AG10803 (cell line): ENCODE results near the gene C1S.
A peak's percentile ranks its signal among the peaks of the same experiment; 100 is the strongest.

Source experiments
- DNase-seq: peaks from one replicate; pipeline ENCODE4 v3.0.0; 2010; ENCODE audit warnings: low read depth
- H3K4me3 ChIP-seq: 2 replicates; pipeline ENCODE4 v1.5.1; 2011; ENCODE audit warnings: mild to moderate bottlenecking, low read length, control low read depth
- CTCF ChIP-seq: conservative IDR thresholded peaks from 2 replicates; pipeline ENCODE4 v1.5.1; 2011; ENCODE audit warnings: mild to moderate bottlenecking, low read length, control low read depth, inconsistent platforms

The C1S gene

DNA sequence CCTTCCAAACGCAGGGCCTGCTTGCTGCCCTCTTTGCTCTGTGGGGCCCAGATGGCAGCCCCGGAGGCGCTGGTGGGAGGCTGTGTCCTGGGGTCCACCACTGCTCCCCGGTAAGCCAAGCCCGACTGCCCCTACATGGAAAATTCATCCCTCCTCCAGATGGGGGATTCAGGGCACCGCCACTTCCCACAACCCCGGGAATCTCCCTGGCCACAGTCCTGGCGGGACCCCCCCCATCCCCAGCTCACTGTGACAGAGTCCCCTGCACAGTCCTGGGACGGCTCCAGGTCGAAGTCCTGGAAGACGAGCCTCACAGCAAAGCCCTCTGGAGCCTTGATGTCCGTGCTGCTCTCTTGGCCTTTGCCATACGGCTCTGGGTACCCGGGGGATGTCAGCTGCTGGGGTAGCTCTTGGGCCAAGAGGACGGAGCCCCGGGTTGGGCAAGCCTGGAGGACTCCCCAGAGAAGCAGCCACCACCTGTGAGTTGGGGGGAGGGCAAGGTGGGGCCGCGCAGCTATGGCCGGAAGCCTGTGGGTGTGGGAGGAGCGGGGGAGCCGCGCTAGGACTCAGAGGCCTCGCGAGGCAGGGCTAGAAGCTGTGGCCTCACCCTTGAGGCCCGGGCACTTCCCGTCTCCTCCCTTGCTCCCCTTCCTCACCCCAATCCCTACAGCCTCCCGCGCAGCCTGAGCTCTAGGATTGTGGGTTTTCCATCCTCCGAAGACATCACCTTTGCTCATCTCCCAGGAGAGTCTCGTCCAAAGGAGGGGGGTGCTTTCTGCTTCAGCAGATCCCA lies 47.7 kb downstream of the C1S start:
- H3K4me3 ChIP-seq, result peak overlapping the region; percentile 89
- DNase-seq, result peak; percentile 74
- TF ChIP-seq CTCF, result no peak

GRCh38 chr12:7108796-7109571 lies 48.5 kb downstream of the C1S start, which contains the start of gene C1RL:
C1RL (minus strand) TSS chr12:7109214; CDS start chr12:7109180, 34 bp downstream.
- peak within 1 kb of the TSS; percentile 89 for H3K4me3 ChIP-seq
- peak; percentile 93 for TF ChIP-seq CTCF
- peak; percentile 86 for DNase-seq

- no peak for DNase-seq
- no peak for TF ChIP-seq CTCF
- H3K4me3 ChIP-seq, result peak overlapping the region; percentile 89
Observed at GRCh38 chr12:7109572-7109920, 49.0 kb downstream of the C1S start.

DNA sequence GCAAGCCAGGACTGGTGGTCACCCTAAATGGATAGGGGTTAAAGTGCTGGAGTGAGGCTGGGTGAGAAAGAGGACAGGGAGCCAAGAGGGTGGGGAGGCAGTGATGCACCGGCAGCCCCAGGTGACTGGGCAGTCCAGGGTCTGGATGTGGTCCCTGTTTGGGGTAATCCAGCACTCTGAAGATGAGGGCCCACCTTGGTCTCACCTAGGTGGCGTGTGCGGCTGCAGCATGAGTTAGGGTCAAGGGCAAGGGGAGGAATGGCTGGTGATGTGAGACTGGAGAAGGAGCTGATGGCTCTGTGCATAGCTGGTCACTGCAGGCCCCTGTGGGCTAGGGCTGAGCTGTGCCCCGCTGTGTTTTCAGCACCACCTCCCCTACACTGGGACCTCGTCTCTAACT lies 50.1 kb downstream of the C1S start:
- no peak for DNase-seq
- H3K4me3 ChIP-seq, result no peak overlapping the region
- no peak for TF ChIP-seq CTCF

DNA sequence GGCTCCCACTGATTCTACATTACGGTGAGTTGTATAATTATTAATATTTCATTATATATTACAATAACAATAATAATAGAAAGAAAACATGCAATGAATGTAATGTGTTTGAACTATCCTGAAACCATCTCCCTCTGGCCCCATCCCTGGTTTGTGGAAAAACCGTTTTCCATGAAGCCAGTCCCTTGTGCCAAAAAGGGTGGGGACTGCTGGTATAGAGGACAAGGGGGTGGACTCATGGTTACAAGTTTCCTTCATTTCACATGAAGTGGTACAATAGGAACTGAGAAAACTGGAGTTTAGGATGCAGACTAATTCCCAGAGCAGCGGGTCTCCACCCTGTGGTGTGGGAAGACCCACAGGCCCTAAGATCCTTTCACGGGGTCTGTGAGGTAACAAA lies 51.5 kb downstream of the C1S start:
- DNase-seq, result no peak
- no peak for TF ChIP-seq CTCF
- H3K4me3 ChIP-seq, result no peak overlapping the region

GRCh38 chr12:7113389-7113871 lies 52.9 kb downstream of the C1S start:
- no peak overlapping the region for H3K4me3 ChIP-seq
- peak; percentile 85 for TF ChIP-seq CTCF
- DNase-seq, result peak; percentile 44

DNA sequence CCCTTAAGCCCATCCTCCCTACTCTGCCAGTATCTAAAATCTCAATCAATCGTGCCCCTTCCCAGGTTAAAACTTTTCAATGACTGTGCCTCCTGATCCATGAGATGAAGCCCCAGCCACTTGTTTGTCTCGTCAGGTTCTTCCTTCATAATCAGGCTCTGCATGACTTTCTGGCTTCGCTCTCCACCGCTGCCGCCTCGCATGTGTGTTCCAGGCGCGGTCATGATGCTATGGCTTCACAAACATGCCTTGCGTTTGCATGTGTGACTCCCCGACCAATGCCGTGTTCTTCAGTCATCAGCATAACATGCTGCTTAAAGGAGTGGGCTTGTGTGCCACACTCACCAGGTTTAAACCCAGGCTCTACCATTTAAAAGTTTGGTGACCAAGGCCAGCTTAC lies 53.5 kb downstream of the C1S start:
- no peak for DNase-seq
- no peak overlapping the region for H3K4me3 ChIP-seq
- TF ChIP-seq CTCF, result no peak
